ENCODE data around the gene ANKMY1.

- TF ChIP-seq, protein P1, sequence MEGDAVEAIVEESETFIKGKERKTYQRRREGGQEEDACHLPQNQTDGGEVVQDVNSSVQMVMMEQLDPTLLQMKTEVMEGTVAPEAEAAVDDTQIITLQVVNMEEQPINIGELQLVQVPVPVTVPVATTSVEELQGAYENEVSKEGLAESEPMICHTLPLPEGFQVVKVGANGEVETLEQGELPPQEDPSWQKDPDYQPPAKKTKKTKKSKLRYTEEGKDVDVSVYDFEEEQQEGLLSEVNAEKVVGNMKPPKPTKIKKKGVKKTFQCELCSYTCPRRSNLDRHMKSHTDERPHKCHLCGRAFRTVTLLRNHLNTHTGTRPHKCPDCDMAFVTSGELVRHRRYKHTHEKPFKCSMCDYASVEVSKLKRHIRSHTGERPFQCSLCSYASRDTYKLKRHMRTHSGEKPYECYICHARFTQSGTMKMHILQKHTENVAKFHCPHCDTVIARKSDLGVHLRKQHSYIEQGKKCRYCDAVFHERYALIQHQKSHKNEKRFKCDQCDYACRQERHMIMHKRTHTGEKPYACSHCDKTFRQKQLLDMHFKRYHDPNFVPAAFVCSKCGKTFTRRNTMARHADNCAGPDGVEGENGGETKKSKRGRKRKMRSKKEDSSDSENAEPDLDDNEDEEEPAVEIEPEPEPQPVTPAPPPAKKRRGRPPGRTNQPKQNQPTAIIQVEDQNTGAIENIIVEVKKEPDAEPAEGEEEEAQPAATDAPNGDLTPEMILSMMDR (conservative IDR thresholded peaks at IDR 0.05; ENCODE audit: low read length) = no peak
- no peak for TF ChIP-seq EZH2phosphoT487 (IDR thresholded peaks at IDR 0.05; ENCODE audit: borderline replicate concordance)
Measured at GRCh38 chr2:240503848-240504247, 53.9 kb downstream of the ANKMY1 start.
